ENCODE data around the gene CFAP251. TPM values are rescaled to one million over a fixed set of nuclear protein-coding genes. Genes with fewer than 3 reads are reported as not detected.

The CFAP251 gene
- total and polyA plus RNA-seq, 2 experiments from 2014 or later: 3.0 to 3.7 TPM

DNA sequence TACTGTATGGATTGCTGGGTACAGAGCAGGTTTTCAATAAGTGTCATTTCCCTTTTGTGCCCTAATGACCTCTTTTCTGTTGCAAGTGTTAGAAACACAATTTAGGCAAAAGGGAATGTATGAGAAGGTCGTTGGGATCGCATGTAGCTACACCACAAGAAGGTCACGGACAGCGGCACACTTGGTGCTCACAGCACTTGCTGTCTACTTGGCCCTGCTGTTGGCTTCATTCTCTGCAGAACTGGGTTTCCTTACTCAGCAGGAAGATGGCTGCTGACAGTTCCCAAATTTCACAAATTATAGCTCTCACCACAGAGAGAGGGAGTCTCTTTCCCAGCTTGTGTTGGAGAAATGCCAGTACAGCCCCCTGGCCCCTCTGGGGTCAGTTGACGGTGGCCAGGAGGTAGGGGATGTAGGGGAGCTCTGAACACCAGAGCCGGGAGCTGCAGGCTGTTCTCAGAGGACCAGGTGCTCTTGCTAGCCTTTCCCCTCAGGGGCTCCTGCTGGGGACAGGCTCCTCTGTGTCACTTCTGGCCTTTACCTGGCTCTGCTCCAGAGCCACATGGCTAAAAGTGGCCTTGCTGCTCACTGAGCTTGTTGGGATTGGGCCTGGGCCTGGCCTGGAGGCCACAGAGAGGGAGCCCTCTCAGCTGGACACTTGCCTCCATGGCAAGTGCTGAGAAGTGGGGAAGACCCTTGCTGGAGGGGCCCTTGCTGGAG lies 52.3 kb downstream of the CFAP251 start:
- H3K79me2 ChIP-seq: no peaks in the 10 kb centered on the region
- H3K4me1 ChIP-seq (ENCODE audit: insufficient read depth): no peaks in the 10 kb centered on the region
- H3K4me2 ChIP-seq: no peak overlapping the region
- no peaks in the 10 kb centered on the region for H3K9me3 ChIP-seq (ENCODE audit: low read depth)
- H3K9me2 ChIP-seq (replicated peaks; ENCODE audit: insufficient read depth): no peaks in the 10 kb centered on the region
- no peaks in the 10 kb centered on the region for H4K20me1 ChIP-seq (ENCODE audit: insufficient read depth, poor library complexity, severe bottlenecking)
- H3K36me3 ChIP-seq (replicated peaks; ENCODE audit: insufficient read depth, low read depth): no peaks in the 10 kb centered on the region
- WGBS (ENCODE audit: low lambda C conversion rate, missing lambda C conversion rate): 82% methylated on average over 6 of the region's 6 CpGs
- no peak overlapping the region for H2AFZ ChIP-seq
- TF ChIP-seq EZH2phosphoT487 (IDR thresholded peaks at IDR 0.05; ENCODE audit: low read depth, severe bottlenecking, unreplicated experiment) (no peak), EZH2 (IDR thresholded peaks at IDR 0.05; ENCODE audit: borderline replicate concordance) (no peak)
- TF ChIP-seq, protein P1, sequence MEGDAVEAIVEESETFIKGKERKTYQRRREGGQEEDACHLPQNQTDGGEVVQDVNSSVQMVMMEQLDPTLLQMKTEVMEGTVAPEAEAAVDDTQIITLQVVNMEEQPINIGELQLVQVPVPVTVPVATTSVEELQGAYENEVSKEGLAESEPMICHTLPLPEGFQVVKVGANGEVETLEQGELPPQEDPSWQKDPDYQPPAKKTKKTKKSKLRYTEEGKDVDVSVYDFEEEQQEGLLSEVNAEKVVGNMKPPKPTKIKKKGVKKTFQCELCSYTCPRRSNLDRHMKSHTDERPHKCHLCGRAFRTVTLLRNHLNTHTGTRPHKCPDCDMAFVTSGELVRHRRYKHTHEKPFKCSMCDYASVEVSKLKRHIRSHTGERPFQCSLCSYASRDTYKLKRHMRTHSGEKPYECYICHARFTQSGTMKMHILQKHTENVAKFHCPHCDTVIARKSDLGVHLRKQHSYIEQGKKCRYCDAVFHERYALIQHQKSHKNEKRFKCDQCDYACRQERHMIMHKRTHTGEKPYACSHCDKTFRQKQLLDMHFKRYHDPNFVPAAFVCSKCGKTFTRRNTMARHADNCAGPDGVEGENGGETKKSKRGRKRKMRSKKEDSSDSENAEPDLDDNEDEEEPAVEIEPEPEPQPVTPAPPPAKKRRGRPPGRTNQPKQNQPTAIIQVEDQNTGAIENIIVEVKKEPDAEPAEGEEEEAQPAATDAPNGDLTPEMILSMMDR (IDR thresholded peaks at IDR 0.05; ENCODE audit: poor library complexity): no peak
- H3K27ac ChIP-seq: no peak overlapping the region
- H3K27me3 ChIP-seq: no peaks in the 10 kb centered on the region
- H3K4me3 ChIP-seq: no peak overlapping the region
- no peak for DNase-seq (ENCODE audit: low spot score)

DNA sequence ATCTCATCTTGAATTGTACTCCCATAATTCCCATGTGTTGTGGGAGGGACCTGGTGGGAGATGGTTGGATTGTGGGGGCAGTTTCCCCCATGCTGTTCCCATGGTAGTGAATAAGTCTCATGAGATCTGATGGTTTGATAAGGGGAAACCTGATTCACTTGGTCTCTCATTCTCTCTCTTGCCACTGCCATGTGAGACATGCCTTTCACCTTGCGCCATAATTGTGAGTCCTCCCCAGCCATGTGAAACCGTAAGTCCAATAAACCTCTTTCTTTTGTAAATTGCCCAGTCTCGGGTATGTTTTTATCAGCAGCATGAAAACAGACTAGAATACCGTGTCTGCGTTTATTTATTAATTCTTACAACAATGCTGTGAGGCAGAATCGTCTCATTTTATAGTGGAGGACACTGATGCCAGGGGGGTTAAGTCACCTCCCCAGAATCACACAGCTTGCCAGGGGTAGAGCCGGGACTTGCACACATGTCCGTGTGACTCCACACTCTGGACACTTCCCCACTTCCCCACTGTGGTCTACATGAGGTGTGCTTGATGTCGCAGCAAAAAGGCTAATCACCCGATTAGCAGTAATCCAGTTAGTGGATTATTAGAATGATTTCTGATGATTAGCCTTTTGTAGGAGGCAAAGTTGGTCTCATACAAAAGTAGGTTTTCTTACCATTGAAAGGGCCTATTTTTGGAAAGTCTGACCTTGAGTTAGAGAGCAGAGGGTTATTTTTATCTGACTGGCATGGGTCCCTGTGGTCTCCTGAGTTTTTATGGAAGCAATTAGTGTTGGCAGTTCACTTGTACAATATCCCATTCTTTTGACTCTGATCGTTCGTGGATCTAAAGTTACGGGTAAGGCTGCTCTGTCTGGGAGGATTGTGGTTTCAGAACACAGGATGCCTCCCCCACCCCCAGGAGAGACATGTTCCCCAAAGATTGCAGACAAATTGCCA lies 55.9 kb downstream of the CFAP251 start:
- no peaks in the 10 kb centered on the region for H3K27me3 ChIP-seq
- H3K36me3 ChIP-seq (replicated peaks; ENCODE audit: insufficient read depth, low read depth): no peaks in the 10 kb centered on the region
- no peak overlapping the region for H3K4me3 ChIP-seq
- no peaks in the 10 kb centered on the region for H3K9me3 ChIP-seq (ENCODE audit: low read depth)
- no peaks in the 10 kb centered on the region for H3K79me2 ChIP-seq
- H3K27ac ChIP-seq: no peak overlapping the region
- WGBS (ENCODE audit: low lambda C conversion rate, missing lambda C conversion rate): 80% methylated on average over 13 of the region's 13 CpGs
- H3K4me1 ChIP-seq (ENCODE audit: insufficient read depth): no peaks in the 10 kb centered on the region
- DNase-seq (ENCODE audit: low spot score): no peak
- no peaks in the 10 kb centered on the region for H3K9me2 ChIP-seq (replicated peaks; ENCODE audit: insufficient read depth)
- no peaks in the 10 kb centered on the region for H4K20me1 ChIP-seq (ENCODE audit: insufficient read depth, poor library complexity, severe bottlenecking)
- H3K4me2 ChIP-seq: no peak overlapping the region
- TF ChIP-seq EZH2phosphoT487 (IDR thresholded peaks at IDR 0.05; ENCODE audit: low read depth, severe bottlenecking, unreplicated experiment): no peak
- TF ChIP-seq EZH2 (IDR thresholded peaks at IDR 0.05; ENCODE audit: borderline replicate concordance): no peak
- TF ChIP-seq, protein P1 (IDR thresholded peaks at IDR 0.05; ENCODE audit: poor library complexity): no peak
- no peak overlapping the region for H2AFZ ChIP-seq

DNA sequence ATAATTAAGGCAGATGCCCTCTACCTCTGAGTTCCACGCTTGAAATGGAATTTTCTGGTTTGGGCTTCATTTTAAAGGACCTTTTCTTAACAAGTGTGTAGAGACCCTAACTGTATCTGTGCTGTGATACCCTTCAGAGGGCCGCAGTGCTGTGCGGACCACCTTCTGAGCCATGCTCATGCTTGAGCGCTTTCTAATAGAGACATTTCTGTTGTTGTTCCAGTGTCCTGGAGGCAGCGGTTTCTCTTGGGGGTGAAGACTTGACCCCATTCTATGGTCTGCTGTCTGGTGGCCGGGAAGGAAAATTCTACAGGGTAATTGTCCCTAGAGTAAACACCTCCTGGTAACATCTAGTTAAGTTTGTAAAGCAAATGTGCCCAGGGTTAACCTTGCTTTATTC lies 56.6 kb downstream of the CFAP251 start:
- Histone ChIP-seq H3K9me3 (ENCODE audit: low read depth) (no peaks in the 10 kb centered on the region), H4K20me1 (ENCODE audit: insufficient read depth, poor library complexity, severe bottlenecking) (no peaks in the 10 kb centered on the region), H3K4me1 (ENCODE audit: insufficient read depth) (no peaks in the 10 kb centered on the region), H3K36me3 (replicated peaks; ENCODE audit: insufficient read depth, low read depth) (no peaks in the 10 kb centered on the region), H3K4me2 (no peak overlapping the region), H3K4me3 (no peak overlapping the region), H2AFZ (no peak overlapping the region), H3K27ac (no peak overlapping the region), H3K9me2 (replicated peaks; ENCODE audit: insufficient read depth) (no peaks in the 10 kb centered on the region), H3K79me2 (no peaks in the 10 kb centered on the region), H3K27me3 (no peaks in the 10 kb centered on the region)
- no peak for DNase-seq (ENCODE audit: low spot score)
- TF ChIP-seq EZH2phosphoT487 (IDR thresholded peaks at IDR 0.05; ENCODE audit: low read depth, severe bottlenecking, unreplicated experiment) (no peak), EZH2 (IDR thresholded peaks at IDR 0.05; ENCODE audit: borderline replicate concordance) (no peak)
- TF ChIP-seq, protein P1 (IDR thresholded peaks at IDR 0.05; ENCODE audit: poor library complexity): no peak
- 97% methylated on average over 6 of the region's 6 CpGs for WGBS (ENCODE audit: low lambda C conversion rate, missing lambda C conversion rate)
